ENCODE results near the gene KRT4.

GRCh38 chr12:52805739-52806138, 8.2 kb downstream of the KRT4 start:
- no peak for TF ChIP-seq POLR2AphosphoS5 (IDR thresholded peaks at IDR 0.05; ENCODE audit: low read depth)
- no peak for TF ChIP-seq CTCF (conservative IDR thresholded peaks at IDR 0.05; ENCODE audit: low read depth in 2 of 2)
- no peak for TF ChIP-seq EZH2 (IDR thresholded peaks at IDR 0.05; ENCODE audit: low read depth, unreplicated experiment)
- TF ChIP-seq REST (IDR thresholded peaks at IDR 0.05; ENCODE audit: unreplicated experiment), result no peak
- TF ChIP-seq CREB1 (CRISPR knock-in tag; IDR thresholded peaks at IDR 0.05; ENCODE audit: low read depth), result no peak
- TF ChIP-seq EZH2phosphoT487 (IDR thresholded peaks at IDR 0.05; ENCODE audit: unreplicated experiment), result no peak
- TF ChIP-seq ZNF114 (CRISPR knock-in tag; IDR thresholded peaks at IDR 0.05), result no peak
- TF ChIP-seq ZNF331 (CRISPR knock-in tag; IDR thresholded peaks at IDR 0.05; ENCODE audit: low read depth), result no peak
- TF ChIP-seq ETS1 (IDR thresholded peaks at IDR 0.05), result no peak
